NCI-H128 (cell line): ENCODE results near the gene BRD1.
A peak's percentile ranks its signal among the peaks of the same experiment; 100 is the strongest.

ENCODE experiments used
- DNase-seq: peaks from one replicate; lab custom pipeline; 2025; ENCODE audit not compliant: unreplicated experiment; lab: John Stamatoyannopoulos, UW

Gene BRD1

GRCh38 chr22:49753961-49754695, 73.5 kb downstream of the BRD1 start:
- DNase-seq = peak; percentile 4

GRCh38 chr22:49753276-49753890, 74.3 kb downstream of the BRD1 start:
- no peak for DNase-seq

GRCh38 chr22:49752598-49753091, 75.0 kb downstream of the BRD1 start:
- DNase-seq = no peak

GRCh38 chr22:49751966-49752597, 75.6 kb downstream of the BRD1 start:
- no peak for DNase-seq

GRCh38 chr22:49751318-49751965, 76.2 kb downstream of the BRD1 start:
- DNase-seq = no peak

GRCh38 chr22:49749885-49750510, 77.7 kb downstream of the BRD1 start:
- no peak for DNase-seq

GRCh38 chr22:49749227-49749626, 78.4 kb downstream of the BRD1 start:
- DNase-seq = no peak

GRCh38 chr22:49748514-49748913, 79.2 kb downstream of the BRD1 start:
- DNase-seq = no peak

GRCh38 chr22:49747716-49748115, 80.0 kb downstream of the BRD1 start:
- DNase-seq = no peak

GRCh38 chr22:49747130-49747529, 80.5 kb downstream of the BRD1 start:
- DNase-seq = no peak

- no peak for DNase-seq
Measured at GRCh38 chr22:49746065-49746464, 81.6 kb downstream of the BRD1 start.

- DNase-seq = no peak
Measured at GRCh38 chr22:49740242-49740641, 87.4 kb downstream of the BRD1 start.

GRCh38 chr22:49739138-49739537, 88.5 kb downstream of the BRD1 start:
- no peak for DNase-seq

GRCh38 chr22:49738566-49738965, 89.1 kb downstream of the BRD1 start:
- no peak for DNase-seq

GRCh38 chr22:49738006-49738405, 89.7 kb downstream of the BRD1 start:
- no peak for DNase-seq

GRCh38 chr22:49737101-49737551, 90.5 kb downstream of the BRD1 start:
- no peak for DNase-seq

- DNase-seq = no peak
Measured at GRCh38 chr22:49736538-49736937, 91.1 kb downstream of the BRD1 start.

GRCh38 chr22:49735901-49736421, 91.7 kb downstream of the BRD1 start:
- no peak for DNase-seq

GRCh38 chr22:49735411-49735900, 92.2 kb downstream of the BRD1 start:
- DNase-seq = no peak

GRCh38 chr22:49734882-49735281, 92.8 kb downstream of the BRD1 start:
- no peak for DNase-seq

- DNase-seq = no peak
Measured at GRCh38 chr22:49734390-49734789, 93.3 kb downstream of the BRD1 start.
